Stomach (tissue), 9 donors: ENCODE measurements around the gene OAS1. TPM values are rescaled to one million over a fixed set of nuclear protein-coding genes. Genes with fewer than 3 reads are reported as not detected.

Source experiments
- DNase-seq, 2 donors: peaks; one replicate each; pipeline versions ENCODE4 v3.0.0 to v3.0.0-alpha.2; 2013 to 2019
- H3K27ac ChIP-seq, 5 donors: fragments of 200-600 bp in 4 of 5; sonication (generic) in 4 of 5; one replicate each; pipeline ENCODE4 v1.5.1; 2013 to 2019; ENCODE audit warnings: mild to moderate bottlenecking in 1 of 5, moderate library complexity in 1 of 5
- H3K27me3 ChIP-seq, 3 donors: fragments of 200-600 bp; sonication (generic); one replicate each; pipeline ENCODE4 v1.5.1; 2017 to 2019; ENCODE audit warnings: mixed run types in 1 of 3
- H3K36me3 ChIP-seq, 4 donors: fragments of 200-600 bp; sonication (generic); 1 replicate in 3 of 4; 2 replicates in 1 of 4; pipeline ENCODE4 v1.5.1; 2016 to 2019
- H3K4me1 ChIP-seq, 4 donors: fragments of 200-600 bp; sonication (generic); one replicate each; pipeline ENCODE4 v1.5.1; 2016 to 2019
- H3K4me3 ChIP-seq, 4 donors: fragments of 200-600 bp; sonication (generic) in 3 of 4; one replicate each; pipeline ENCODE4 v1.5.1; 2016 to 2019; ENCODE audit warnings: mild to moderate bottlenecking in 1 of 4
- H3K9me3 ChIP-seq, 4 donors: fragments of 200-600 bp; sonication (generic); one replicate each; pipeline ENCODE4 v1.5.1; 2016 to 2019
- EP300 ChIP-seq: sonication (generic); formaldehyde crosslinking; IDR thresholded peaks from one replicate; pipeline ENCODE4 v1.6.1; 2017; ENCODE audit warnings: antibody characterized with exemption
- POLR2A ChIP-seq, 4 donors: fragments of 450-650 bp; IDR thresholded peaks; one replicate each; pipeline ENCODE4 v1.6.1; 2016; ENCODE audit warnings: antibody characterized with exemption in 4 of 4, control low read depth in 2 of 4, mild to moderate bottlenecking in 1 of 4, moderate library complexity in 1 of 4
- POLR2AphosphoS5 ChIP-seq, 3 donors: sonication (generic); formaldehyde crosslinking; IDR thresholded peaks; one replicate each; pipeline ENCODE4 v1.6.1; 2016; ENCODE audit warnings: antibody characterized with exemption in 3 of 3
- WGBS, 5 donors: extraction: QIAGEN DNeasy Blood & Tissue Kit in 3 of 5; methylation state at CpG; one replicate each; pipeline versions ENCODE4 v1.1.5 to v1.1.7; 2013 to 2018; 5-methylcytosine and 5-hydroxymethylcytosine counted together
- intact Hi-C: fragments of 100-400 bp; cut with DNase I; formaldehyde crosslinking; loops from one replicate; pipeline ENCODE4 v1.15.1; 2023; ENCODE audit warnings: low total_unique reads
- polyA plus RNA-seq, 3 donors: library from polyadenylated mRNA; stranded (reverse); fragments of 200-250 nt; gene quantifications; one replicate each; pipeline ENCODE4 v1.2.3, GENCODE V29; 2013
- total RNA-seq, 5 donors: library from RNA; depleted of rRNA; stranded (reverse); fragments of >200 nt; gene quantifications; one replicate each; pipeline versions ENCODE4 v1.1.0 to v1.2.3, GENCODE V29; 2014 to 2016
- TF ChIP-seq, protein P1 (sequence below), 7 experiments: fragments of 450-650 bp in 4 of 7; fragments of 200-600 bp in 3 of 7; sonication (generic) in 3 of 7; IDR thresholded peaks; one replicate each; pipeline ENCODE4 v1.5.1; 2016 to 2019; ENCODE audit warnings: antibody characterized with exemption in 7 of 7, control low read depth in 2 of 7, mild to moderate bottlenecking in 1 of 7
- donor health status: healthy with polysubstance abuse.
- donor health status: Bipolar disorder and iron deficiency.
- donor health status: healthy.

OAS1 gene
- total and polyA plus RNA-seq, 8 donors: 11.6 to 114 (median 22.8) TPM

DNA sequence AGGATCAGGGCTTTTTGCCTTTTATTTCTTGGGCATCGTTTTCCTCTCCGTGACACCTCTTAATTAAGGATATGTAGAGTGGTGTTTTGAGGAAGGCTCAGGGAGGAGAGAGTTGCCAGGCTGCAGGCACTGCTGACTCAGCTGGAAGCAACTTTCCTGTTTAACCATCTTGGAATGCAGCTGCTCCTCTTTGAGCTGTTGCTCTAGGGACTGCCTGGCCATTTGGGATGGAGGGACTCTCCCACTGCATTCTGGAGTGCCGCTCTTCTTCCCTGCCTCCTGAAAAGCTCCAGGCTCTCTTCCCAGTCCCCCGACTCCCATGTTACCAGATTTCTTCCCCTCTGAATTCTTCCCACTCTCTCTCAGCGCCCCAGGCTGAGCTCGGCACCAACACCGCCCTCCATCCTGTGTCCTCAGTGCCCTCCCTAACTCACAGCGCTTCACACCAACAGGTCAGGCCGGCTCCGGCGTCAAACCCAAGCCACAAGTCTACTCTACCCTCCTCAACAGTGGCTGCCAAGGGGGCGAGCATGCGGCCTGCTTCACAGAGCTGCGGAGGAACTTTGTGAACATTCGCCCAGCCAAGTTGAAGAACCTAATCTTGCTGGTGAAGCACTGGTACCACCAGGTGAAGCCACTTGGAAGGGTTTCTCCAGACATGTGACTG, 37.4 kb downstream of the OAS1 start:
- no peak for TF ChIP-seq POLR2A (IDR thresholded peaks at IDR 0.05)
- 91 to 96% (median 94%) methylated on average over 15 of the region's 15 CpGs for WGBS, 5 donors
- no peak for DNase-seq
- H3K4me1 ChIP-seq: peaks cover 7 to 16% (median 15%) of the 10 kb centered on the region in 4 donors
- H3K27me3 ChIP-seq: no peaks in the 10 kb centered on the region
- H3K4me3 ChIP-seq: no peak overlapping the region
- no peaks in the 10 kb centered on the region for H3K9me3 ChIP-seq
- intact Hi-C loops: no loop called here
- H3K36me3 ChIP-seq: peaks cover 7 to 72% (median 56%) of the 10 kb centered on the region in 4 donors
- H3K27ac ChIP-seq: no peak overlapping the region

DNA sequence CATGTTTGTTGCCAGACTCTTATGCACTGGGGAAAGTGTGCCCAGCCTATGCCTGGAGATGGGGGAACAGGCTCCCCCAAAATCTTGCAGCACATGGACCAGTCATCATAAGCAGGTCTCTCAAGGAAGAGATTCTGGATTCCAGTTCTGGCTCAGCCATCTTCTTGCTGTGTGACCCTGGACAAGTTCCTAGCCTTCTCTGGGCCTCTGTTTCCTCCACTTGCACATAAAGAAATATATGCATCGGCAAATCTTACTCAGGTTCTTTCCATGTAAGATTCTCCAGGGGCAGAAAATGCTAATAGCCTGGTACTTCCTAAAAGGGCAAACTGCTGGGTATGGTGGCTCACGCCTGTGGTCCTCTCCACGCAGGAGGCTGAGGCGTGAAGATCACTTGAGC, 38.8 kb downstream of the OAS1 start:
- 89 to 100% (median 96%) methylated on average over 3 to 4 of the region's 4 CpGs for WGBS, 5 donors
- H3K4me1 ChIP-seq: peaks cover 0 to 2% (median 1%) of the 10 kb centered on the region in 4 donors
- DNase-seq: no peak

DNA sequence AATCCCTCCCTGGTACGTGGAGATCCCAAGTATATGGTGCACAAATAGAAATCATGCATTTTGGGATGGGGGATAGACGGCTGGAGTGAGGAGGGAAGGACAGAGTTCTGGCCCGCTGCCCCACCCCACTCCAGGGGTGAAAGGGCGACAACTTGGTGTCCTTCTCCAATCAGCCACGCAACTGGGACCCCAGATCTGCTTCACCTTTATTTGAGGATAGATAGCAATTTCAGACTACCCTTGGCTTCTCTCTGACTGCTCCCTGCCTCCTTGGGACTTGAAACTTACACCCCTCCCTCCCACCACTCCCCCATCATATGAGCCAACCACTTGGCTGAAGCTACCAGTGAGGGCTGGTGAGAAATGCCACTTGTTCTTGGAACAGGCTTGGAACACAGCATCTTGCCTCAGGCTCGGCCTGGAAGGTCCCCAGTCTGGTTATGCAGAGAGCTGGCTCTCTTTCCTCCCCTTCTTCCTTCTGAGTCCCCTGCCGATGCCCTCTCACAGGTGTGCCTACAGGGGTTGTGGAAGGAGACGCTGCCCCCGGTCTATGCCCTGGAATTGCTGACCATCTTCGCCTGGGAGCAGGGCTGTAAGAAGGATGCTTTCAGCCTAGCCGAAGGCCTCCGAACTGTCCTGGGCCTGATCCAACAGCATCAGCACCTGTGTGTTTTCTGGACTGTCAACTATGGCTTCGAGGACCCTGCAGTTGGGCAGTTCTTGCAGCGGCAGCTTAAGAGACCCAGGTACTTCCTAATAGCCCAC, 39.7 kb downstream of the OAS1 start:
- WGBS, 5 donors: 87 to 95% (median 92%) methylated on average over 14 of the region's 14 CpGs
- Histone ChIP-seq H3K9me3 (no peaks in the 10 kb centered on the region), H3K27ac (no peak overlapping the region), H3K4me1 (no peaks in the 10 kb centered on the region), H3K27me3 (no peaks in the 10 kb centered on the region), H3K36me3 (peaks cover 12 to 94% (median 78%) of the 10 kb centered on the region in 4 donors), H3K4me3 (no peak overlapping the region)
- DNase-seq: no peak
- intact Hi-C loops: no loop called here
- TF ChIP-seq, protein P1, sequence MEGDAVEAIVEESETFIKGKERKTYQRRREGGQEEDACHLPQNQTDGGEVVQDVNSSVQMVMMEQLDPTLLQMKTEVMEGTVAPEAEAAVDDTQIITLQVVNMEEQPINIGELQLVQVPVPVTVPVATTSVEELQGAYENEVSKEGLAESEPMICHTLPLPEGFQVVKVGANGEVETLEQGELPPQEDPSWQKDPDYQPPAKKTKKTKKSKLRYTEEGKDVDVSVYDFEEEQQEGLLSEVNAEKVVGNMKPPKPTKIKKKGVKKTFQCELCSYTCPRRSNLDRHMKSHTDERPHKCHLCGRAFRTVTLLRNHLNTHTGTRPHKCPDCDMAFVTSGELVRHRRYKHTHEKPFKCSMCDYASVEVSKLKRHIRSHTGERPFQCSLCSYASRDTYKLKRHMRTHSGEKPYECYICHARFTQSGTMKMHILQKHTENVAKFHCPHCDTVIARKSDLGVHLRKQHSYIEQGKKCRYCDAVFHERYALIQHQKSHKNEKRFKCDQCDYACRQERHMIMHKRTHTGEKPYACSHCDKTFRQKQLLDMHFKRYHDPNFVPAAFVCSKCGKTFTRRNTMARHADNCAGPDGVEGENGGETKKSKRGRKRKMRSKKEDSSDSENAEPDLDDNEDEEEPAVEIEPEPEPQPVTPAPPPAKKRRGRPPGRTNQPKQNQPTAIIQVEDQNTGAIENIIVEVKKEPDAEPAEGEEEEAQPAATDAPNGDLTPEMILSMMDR (IDR thresholded peaks at IDR 0.05): no peak
- TF ChIP-seq EP300 (no peak), POLR2AphosphoS5 (IDR thresholded peaks at IDR 0.05) (no peak), POLR2A (IDR thresholded peaks at IDR 0.05) (no peak)

More for the DNA sequence above, 38.8 kb downstream of the OAS1 start:
- Histone ChIP-seq H3K4me3 (no peak overlapping the region), H3K9me3 (no peaks in the 10 kb centered on the region), H3K27me3 (no peaks in the 10 kb centered on the region), H3K36me3 (peaks cover 8 to 85% (median 69%) of the 10 kb centered on the region in 4 donors), H3K27ac (no peak overlapping the region)
- intact Hi-C loops: no loop called here
- no peak for TF ChIP-seq POLR2A (IDR thresholded peaks at IDR 0.05)
- TF ChIP-seq, protein P1 (IDR thresholded peaks at IDR 0.05): no peak
- TF ChIP-seq POLR2AphosphoS5 (IDR thresholded peaks at IDR 0.05): no peak
- no peak for TF ChIP-seq EP300

DNA sequence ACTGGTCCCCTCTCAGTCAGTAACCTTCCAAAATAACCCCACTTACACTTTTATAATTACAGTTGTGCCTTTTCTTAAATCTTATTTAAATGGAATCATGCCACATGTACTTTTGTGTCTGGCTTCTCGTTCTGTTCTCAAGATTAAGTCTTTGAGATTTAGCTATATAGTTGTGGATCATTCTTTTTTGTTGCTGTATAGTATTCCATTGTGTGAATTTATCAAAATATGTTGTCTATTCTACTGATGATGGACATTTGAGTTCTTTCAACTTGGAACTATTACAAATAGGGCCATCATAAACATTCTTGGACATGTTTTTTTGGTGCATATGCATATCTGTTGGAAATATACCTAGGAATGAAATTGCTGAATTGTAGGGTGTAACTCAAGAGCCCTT, 40.6 kb downstream of the OAS1 start:
- Histone ChIP-seq H3K27ac (no peak overlapping the region), H3K4me3 (no peak overlapping the region), H3K9me3 (no peaks in the 10 kb centered on the region), H3K27me3 (no peaks in the 10 kb centered on the region), H3K36me3 (peaks cover 12 to 95% (median 83%) of the 10 kb centered on the region in 4 donors), H3K4me1 (no peaks in the 10 kb centered on the region)
- TF ChIP-seq EP300: no peak
- DNase-seq: no peak
- intact Hi-C loops: no loop called here
- WGBS, 5 donors: 7 to 58% (median 45%) methylated on average over 1 of the region's 1 CpG

DNA sequence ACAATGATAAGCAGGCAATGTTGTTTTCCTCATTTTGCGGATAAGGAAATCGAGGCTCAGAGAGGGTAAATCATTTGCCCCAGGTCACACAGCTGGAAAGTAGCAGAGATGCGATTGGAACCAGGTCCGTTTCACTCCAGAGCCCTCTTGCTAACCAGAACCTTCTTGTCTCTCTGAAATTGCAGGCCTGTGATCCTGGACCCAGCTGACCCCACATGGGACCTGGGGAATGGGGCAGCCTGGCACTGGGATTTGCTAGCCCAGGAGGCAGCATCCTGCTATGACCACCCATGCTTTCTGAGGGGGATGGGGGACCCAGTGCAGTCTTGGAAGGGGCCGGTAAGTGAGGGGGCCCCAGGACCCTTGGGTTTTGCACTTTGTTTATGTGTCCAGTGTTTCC, 41.0 kb downstream of the OAS1 start:
- intact Hi-C loops: no loop called here
- H3K36me3 ChIP-seq: peaks cover 12 to 97% (median 85%) of the 10 kb centered on the region in 4 donors

More for the DNA sequence above, 41.0 kb downstream of the OAS1 start:
- TF ChIP-seq POLR2A (IDR thresholded peaks at IDR 0.05) (no peak), EP300 (no peak), POLR2AphosphoS5 (IDR thresholded peaks at IDR 0.05) (no peak)
- TF ChIP-seq, protein P1 (IDR thresholded peaks at IDR 0.05): no peak
- no peak for DNase-seq
- H3K27me3 ChIP-seq: no peaks in the 10 kb centered on the region
- no peaks in the 10 kb centered on the region for H3K9me3 ChIP-seq
- H3K27ac ChIP-seq: no peak overlapping the region
- no peak overlapping the region for H3K4me3 ChIP-seq
- H3K4me1 ChIP-seq: no peaks in the 10 kb centered on the region
- WGBS, 5 donors: 95 to 99% (median 97%) methylated on average over 5 of the region's 5 CpGs
